Peyer's patch (tissue), 4 donors: ENCODE data around the gene KRTAP5-2. TPM values are rescaled to one million over a fixed set of nuclear protein-coding genes. Genes with fewer than 3 reads are reported as not detected.

ENCODE experiments used
- DNase-seq, 3 donors: peaks; one replicate each; pipeline ENCODE4 v3.0.0-alpha.2; 2017 to 2019
- H3K27ac ChIP-seq, 4 donors: fragments of 200-600 bp; sonication (generic); one replicate each; pipeline ENCODE4 v1.5.1; 2016 to 2019
- H3K27me3 ChIP-seq, 2 donors: fragments of 200-600 bp; sonication (generic); one replicate each; pipeline ENCODE4 v1.5.1; 2019
- H3K36me3 ChIP-seq, 3 donors: fragments of 200-600 bp; sonication (generic); one replicate each; pipeline ENCODE4 v1.5.1; 2016 to 2019
- H3K4me1 ChIP-seq, 4 donors: fragments of 200-600 bp; sonication (generic); one replicate each; pipeline ENCODE4 v1.5.1; 2016 to 2019
- H3K4me3 ChIP-seq, 4 donors: fragments of 200-600 bp; sonication (generic); 1 replicate in 3 of 4; 2 replicates in 1 of 4; pipeline ENCODE4 v1.5.1; 2016 to 2019; ENCODE audit warnings: mild to moderate bottlenecking in 1 of 4
- H3K9me3 ChIP-seq, 4 donors: fragments of 200-600 bp; sonication (generic); one replicate each; pipeline ENCODE4 v1.5.1; 2016 to 2019; ENCODE audit warnings: mild to moderate bottlenecking in 1 of 4
- CTCF ChIP-seq, 6 experiments: fragments of 450-650 bp in 4 of 6; fragments of 200-600 bp in 2 of 6; sonication (generic) in 1 of 6; IDR thresholded peaks; one replicate each; pipeline ENCODE4 v1.5.1; 2017 to 2019; ENCODE audit warnings: antibody characterized with exemption in 6 of 6, mild to moderate bottlenecking in 3 of 6, moderate library complexity in 1 of 6
- POLR2A ChIP-seq, 2 donors: fragments of 450-650 bp; IDR thresholded peaks; one replicate each; pipeline ENCODE4 v1.5.1; 2017; ENCODE audit warnings: antibody characterized with exemption in 2 of 2, mild to moderate bottlenecking in 2 of 2, moderate library complexity in 2 of 2
- total RNA-seq, 4 donors: library from RNA; depleted of rRNA; stranded (reverse); fragments of >200 nt; gene quantifications; one replicate each; pipeline ENCODE4 v1.1.0, GENCODE V29; 2016

Gene KRTAP5-2
- total RNA-seq, 4 donors from 2014 or later = not detected

GRCh38 chr11:1641096-1641495 lies 43.0 kb upstream of the KRTAP5-2 start:
- H3K27ac ChIP-seq = no peak overlapping the region
- H3K4me3 ChIP-seq = no peak overlapping the region
- no peaks in the 10 kb centered on the region for H3K27me3 ChIP-seq
- H3K4me1 ChIP-seq = peaks cover 0 to 4% (median 0%) of the 10 kb centered on the region in 4 donors
- H3K9me3 ChIP-seq = no peaks in the 10 kb centered on the region
- DNase-seq = no peak
- TF ChIP-seq CTCF (IDR thresholded peaks at IDR 0.05) = no peak
- TF ChIP-seq POLR2A (IDR thresholded peaks at IDR 0.05) = no peak
- H3K36me3 ChIP-seq = no peaks in the 10 kb centered on the region

GRCh38 chr11:1640076-1640946 lies 42.2 kb upstream of the KRTAP5-2 start:
- no peaks in the 10 kb centered on the region for H3K9me3 ChIP-seq
- H3K27ac ChIP-seq = no peak overlapping the region
- no peaks in the 10 kb centered on the region for H3K36me3 ChIP-seq
- H3K27me3 ChIP-seq = no peaks in the 10 kb centered on the region
- TF ChIP-seq CTCF (IDR thresholded peaks at IDR 0.05) (peak; percentile 20 to 71 (median 64)), POLR2A (IDR thresholded peaks at IDR 0.05) (no peak)
- DNase-seq = peak in 2 of 3 donors; percentile 57 to 74
- peaks cover 0 to 4% (median 0%) of the 10 kb centered on the region in 4 donors for H3K4me1 ChIP-seq
- H3K4me3 ChIP-seq = no peak overlapping the region

GRCh38 chr11:1639666-1640065 lies 41.6 kb upstream of the KRTAP5-2 start:
- DNase-seq = no peak
- Histone ChIP-seq H3K36me3 (no peaks in the 10 kb centered on the region), H3K27me3 (no peaks in the 10 kb centered on the region), H3K4me3 (no peak overlapping the region), H3K27ac (no peak overlapping the region), H3K4me1 (peaks cover 0 to 4% (median 0%) of the 10 kb centered on the region in 4 donors), H3K9me3 (no peaks in the 10 kb centered on the region)
- TF ChIP-seq CTCF (IDR thresholded peaks at IDR 0.05) = no peak
- no peak for TF ChIP-seq POLR2A (IDR thresholded peaks at IDR 0.05)

- no peak overlapping the region for H3K27ac ChIP-seq
- TF ChIP-seq POLR2A (IDR thresholded peaks at IDR 0.05) = no peak
- TF ChIP-seq CTCF (IDR thresholded peaks at IDR 0.05) = no peak
- peak in 1 of 3 donors; percentile 66 for DNase-seq
- no peaks in the 10 kb centered on the region for H3K9me3 ChIP-seq
- H3K36me3 ChIP-seq = no peaks in the 10 kb centered on the region
- H3K4me1 ChIP-seq = peaks cover 0 to 4% (median 0%) of the 10 kb centered on the region in 4 donors
- no peaks in the 10 kb centered on the region for H3K27me3 ChIP-seq
- no peak overlapping the region for H3K4me3 ChIP-seq
Measured at GRCh38 chr11:1639102-1639620, 41.1 kb upstream of the KRTAP5-2 start.

GRCh38 chr11:1638344-1638743 lies 40.2 kb upstream of the KRTAP5-2 start:
- H3K9me3 ChIP-seq = no peaks in the 10 kb centered on the region
- H3K36me3 ChIP-seq = no peaks in the 10 kb centered on the region
- H3K4me3 ChIP-seq = no peak overlapping the region
- TF ChIP-seq POLR2A (IDR thresholded peaks at IDR 0.05) = no peak
- no peak for TF ChIP-seq CTCF (IDR thresholded peaks at IDR 0.05)
- H3K27ac ChIP-seq = no peak overlapping the region
- DNase-seq = no peak
- H3K27me3 ChIP-seq = no peaks in the 10 kb centered on the region
- peaks cover 0 to 4% (median 0%) of the 10 kb centered on the region in 4 donors for H3K4me1 ChIP-seq
